Measurements from ENCODE around the gene ADGRG1.

The ADGRG1 gene

GRCh38 chr16:57700781-57701551, 72.5 kb downstream of the ADGRG1 start:
- TF ChIP-seq EZH2 (IDR thresholded peaks at IDR 0.05) (no peak), FOXP2 (optimal IDR thresholded peaks at IDR 0.05; ENCODE audit: control extremely low read depth, extremely low read length, insufficient read depth) (no peak), POLR2AphosphoS5 (IDR thresholded peaks at IDR 0.05; ENCODE audit: borderline replicate concordance, low read depth, low read length) (no peak)
- H3K36me3 ChIP-seq (ENCODE audit: insufficient read depth, low read length), result no peaks in the 10 kb centered on the region
- no peak overlapping the region for H3K4me3 ChIP-seq
- H3K27ac ChIP-seq, result no peak overlapping the region
- no peak for DNase-seq (ENCODE audit: low read depth, low spot score)
- no peak overlapping the region for H3K9ac ChIP-seq (ENCODE audit: insufficient read length)
- H3K9me3 ChIP-seq (ENCODE audit: low read depth, low read length), result no peaks in the 10 kb centered on the region

GRCh38 chr16:57701759-57702371, 73.4 kb downstream of the ADGRG1 start:
- TF ChIP-seq POLR2AphosphoS5 (IDR thresholded peaks at IDR 0.05; ENCODE audit: borderline replicate concordance, low read depth, low read length) (no peak), FOXP2 (optimal IDR thresholded peaks at IDR 0.05; ENCODE audit: control extremely low read depth, extremely low read length, insufficient read depth) (no peak), EZH2 (IDR thresholded peaks at IDR 0.05) (no peak)
- no peak overlapping the region for H3K27ac ChIP-seq
- no peak for DNase-seq (ENCODE audit: low read depth, low spot score)
- H3K9ac ChIP-seq (ENCODE audit: insufficient read length), result no peak overlapping the region
- H3K36me3 ChIP-seq (ENCODE audit: insufficient read depth, low read length), result no peaks in the 10 kb centered on the region
- H3K4me3 ChIP-seq, result no peak overlapping the region
- no peaks in the 10 kb centered on the region for H3K9me3 ChIP-seq (ENCODE audit: low read depth, low read length)

DNA sequence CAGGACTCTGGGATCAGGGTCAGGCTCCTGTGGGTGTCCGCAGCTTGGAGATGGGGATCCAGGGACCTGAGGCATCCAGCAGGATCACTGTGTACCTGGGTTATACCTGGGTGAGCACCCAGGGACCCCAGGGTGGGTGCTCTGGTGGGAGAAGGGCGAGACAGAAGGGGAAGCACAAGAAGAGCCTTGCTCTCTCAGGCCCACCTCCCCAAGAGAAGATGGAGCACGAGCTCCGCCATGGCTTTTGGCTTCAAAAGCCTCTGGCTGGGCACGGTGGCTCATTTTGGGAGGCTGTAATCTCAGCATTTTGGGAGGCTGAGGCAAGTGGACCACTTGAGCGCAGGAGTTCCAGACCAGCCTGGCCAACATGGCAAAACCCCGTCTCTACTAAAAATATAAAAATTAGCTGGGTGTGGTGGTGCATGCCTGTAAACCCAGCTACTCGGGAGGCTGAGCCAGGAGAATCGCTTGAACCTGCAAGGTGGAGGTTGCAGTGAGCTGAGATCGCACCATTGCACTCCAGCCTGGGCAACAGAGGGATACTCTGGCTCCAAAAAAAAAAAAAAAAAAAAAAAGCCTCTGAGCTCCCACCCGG, 75.1 kb downstream of the ADGRG1 start:
- H3K36me3 ChIP-seq (ENCODE audit: insufficient read depth, low read length), result no peaks in the 10 kb centered on the region
- H3K27ac ChIP-seq, result no peak overlapping the region
- H3K4me3 ChIP-seq, result no peak overlapping the region
- no peak for TF ChIP-seq FOXP2 (optimal IDR thresholded peaks at IDR 0.05; ENCODE audit: control extremely low read depth, extremely low read length, insufficient read depth)
- no peak for TF ChIP-seq POLR2AphosphoS5 (IDR thresholded peaks at IDR 0.05; ENCODE audit: borderline replicate concordance, low read depth, low read length)
- TF ChIP-seq EZH2 (IDR thresholded peaks at IDR 0.05), result no peak
- H3K9ac ChIP-seq (ENCODE audit: insufficient read length), result no peak overlapping the region
- no peak for DNase-seq (ENCODE audit: low read depth, low spot score)
- H3K9me3 ChIP-seq (ENCODE audit: low read depth, low read length), result no peaks in the 10 kb centered on the region

- H3K36me3 ChIP-seq (ENCODE audit: insufficient read depth, low read length), result no peaks in the 10 kb centered on the region
Observed at GRCh38 chr16:57704011-57704904, 75.8 kb downstream of the ADGRG1 start.

GRCh38 chr16:57704905-57705852, 76.7 kb downstream of the ADGRG1 start:
- Histone ChIP-seq H3K9ac (ENCODE audit: insufficient read length) (no peak overlapping the region), H3K9me3 (ENCODE audit: low read depth, low read length) (no peaks in the 10 kb centered on the region), H3K27ac (no peak overlapping the region), H3K36me3 (ENCODE audit: insufficient read depth, low read length) (no peaks in the 10 kb centered on the region), H3K4me3 (no peak overlapping the region)
- no peak for TF ChIP-seq FOXP2 (optimal IDR thresholded peaks at IDR 0.05; ENCODE audit: control extremely low read depth, extremely low read length, insufficient read depth)
- no peak for TF ChIP-seq EZH2 (IDR thresholded peaks at IDR 0.05)
- TF ChIP-seq POLR2AphosphoS5 (IDR thresholded peaks at IDR 0.05; ENCODE audit: borderline replicate concordance, low read depth, low read length), result no peak
- no peak for DNase-seq (ENCODE audit: low read depth, low spot score)

More at GRCh38 chr16:57704011-57704904, 75.8 kb downstream of the ADGRG1 start:
- TF ChIP-seq FOXP2 (optimal IDR thresholded peaks at IDR 0.05; ENCODE audit: control extremely low read depth, extremely low read length, insufficient read depth) (no peak), POLR2AphosphoS5 (IDR thresholded peaks at IDR 0.05; ENCODE audit: borderline replicate concordance, low read depth, low read length) (no peak), EZH2 (IDR thresholded peaks at IDR 0.05) (no peak)
- no peak overlapping the region for H3K27ac ChIP-seq
- no peak overlapping the region for H3K9ac ChIP-seq (ENCODE audit: insufficient read length)
- no peak for DNase-seq (ENCODE audit: low read depth, low spot score)
- no peak overlapping the region for H3K4me3 ChIP-seq
- H3K9me3 ChIP-seq (ENCODE audit: low read depth, low read length), result no peaks in the 10 kb centered on the region

DNA sequence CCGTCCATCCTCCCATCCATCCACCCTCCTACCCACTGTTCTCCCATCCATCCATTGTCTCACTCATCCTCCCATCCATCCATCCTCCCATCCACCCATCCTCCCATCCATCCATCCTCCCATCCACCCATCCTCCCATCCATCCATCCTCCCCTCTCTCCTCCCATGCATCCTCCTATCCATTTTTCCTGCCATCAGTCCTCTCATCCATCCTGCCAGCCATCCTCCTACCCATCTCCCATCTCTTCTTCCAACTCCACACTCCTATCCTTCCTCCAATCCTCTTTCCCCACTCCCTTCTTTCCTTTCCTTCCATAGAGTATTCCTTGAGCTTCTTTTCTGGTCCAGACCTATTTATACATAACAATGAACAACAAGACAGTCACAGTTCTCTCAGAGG, 78.3 kb downstream of the ADGRG1 start:
- no peak overlapping the region for H3K9ac ChIP-seq (ENCODE audit: insufficient read length)
- H3K27ac ChIP-seq, result no peak overlapping the region
- no peaks in the 10 kb centered on the region for H3K9me3 ChIP-seq (ENCODE audit: low read depth, low read length)
- H3K36me3 ChIP-seq (ENCODE audit: insufficient read depth, low read length), result no peaks in the 10 kb centered on the region
- H3K4me3 ChIP-seq, result no peak overlapping the region
- no peak for DNase-seq (ENCODE audit: low read depth, low spot score)
- TF ChIP-seq POLR2AphosphoS5 (IDR thresholded peaks at IDR 0.05; ENCODE audit: borderline replicate concordance, low read depth, low read length) (no peak), EZH2 (IDR thresholded peaks at IDR 0.05) (no peak), FOXP2 (optimal IDR thresholded peaks at IDR 0.05; ENCODE audit: control extremely low read depth, extremely low read length, insufficient read depth) (no peak)

DNA sequence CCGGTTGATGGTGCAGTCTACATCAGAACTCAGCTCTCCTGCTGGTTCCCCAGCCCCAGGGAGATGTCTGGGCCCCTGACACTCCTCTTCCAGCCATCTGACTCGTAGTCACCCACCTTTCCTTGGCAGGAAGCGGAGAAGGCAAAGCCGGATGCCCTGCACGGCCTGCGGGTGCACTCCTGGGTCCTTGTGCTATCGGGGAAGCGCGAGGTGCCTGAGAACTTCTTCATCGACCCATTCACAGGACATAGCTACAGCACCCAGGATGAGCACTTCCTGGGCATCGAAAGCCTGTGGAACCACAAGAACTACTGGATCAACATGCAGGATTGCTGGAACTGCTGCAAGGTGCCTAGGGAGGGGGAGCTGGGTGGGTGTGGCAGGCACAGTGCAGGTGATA, 78.9 kb downstream of the ADGRG1 start:
- Histone ChIP-seq H3K36me3 (ENCODE audit: insufficient read depth, low read length) (no peaks in the 10 kb centered on the region), H3K9ac (ENCODE audit: insufficient read length) (no peak overlapping the region), H3K4me3 (no peak overlapping the region), H3K27ac (no peak overlapping the region), H3K9me3 (ENCODE audit: low read depth, low read length) (no peaks in the 10 kb centered on the region)
- TF ChIP-seq FOXP2 (optimal IDR thresholded peaks at IDR 0.05; ENCODE audit: control extremely low read depth, extremely low read length, insufficient read depth) (no peak), EZH2 (IDR thresholded peaks at IDR 0.05) (no peak), POLR2AphosphoS5 (IDR thresholded peaks at IDR 0.05; ENCODE audit: borderline replicate concordance, low read depth, low read length) (no peak)
- DNase-seq (ENCODE audit: low read depth, low spot score), result no peak
